ENCODE data around the gene ERCC5.

ERCC5 gene

GRCh38 chr13:102917019-102917418 is 71.2 kb downstream of the ERCC5 start:
- no peak for DNase-seq (ENCODE audit: low read depth in 2 of 3, low spot score in 1 of 3)

DNA sequence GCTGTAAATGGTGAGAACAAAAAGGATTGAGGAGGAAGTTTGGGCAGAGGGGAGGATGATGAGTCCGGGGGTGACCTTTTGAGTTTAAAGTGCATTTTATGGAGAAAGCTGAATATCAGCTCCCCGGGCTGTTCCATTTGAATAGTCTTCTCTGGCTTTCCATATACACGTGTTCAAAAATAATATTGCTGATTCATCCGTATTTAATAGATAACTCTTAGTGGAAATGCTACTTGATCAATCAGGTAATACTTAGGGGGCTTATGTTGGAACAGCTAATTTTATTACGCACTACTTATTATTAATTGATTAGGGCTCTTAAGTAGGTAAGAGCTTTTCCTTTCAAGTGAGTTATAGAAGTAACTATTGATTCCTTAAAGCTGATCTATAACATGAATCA is 76.4 kb downstream of the ERCC5 start:
- DNase-seq (ENCODE audit: low read depth in 2 of 3, low spot score in 1 of 3) = no peak

Measured in stimulated activated CD4-positive, alpha-beta T cell treated with anti-CD3 and anti-CD28 coated beads, Interleukin-12 subunit alpha, Interleukin-12 subunit beta, amount 100 ng/mL, for 48 hours (primary cell).